GM19397 (cell line): ENCODE results near the gene NT5DC3.
"Not testable (repeated sequence)": the region's sequence is repeated elsewhere in the genome, so short reads cannot be mapped to it uniquely, and the experiment has no call there.

ENCODE experiments used
- ATAC-seq: cut with Tn5 transposase; IDR thresholded peaks from one replicate; pipeline ENCODE4 v1.9.1; 2021; ENCODE audit warnings: mild to moderate bottlenecking, moderate library complexity; ENCODE audit not compliant: unreplicated experiment

Gene NT5DC3

DNA sequence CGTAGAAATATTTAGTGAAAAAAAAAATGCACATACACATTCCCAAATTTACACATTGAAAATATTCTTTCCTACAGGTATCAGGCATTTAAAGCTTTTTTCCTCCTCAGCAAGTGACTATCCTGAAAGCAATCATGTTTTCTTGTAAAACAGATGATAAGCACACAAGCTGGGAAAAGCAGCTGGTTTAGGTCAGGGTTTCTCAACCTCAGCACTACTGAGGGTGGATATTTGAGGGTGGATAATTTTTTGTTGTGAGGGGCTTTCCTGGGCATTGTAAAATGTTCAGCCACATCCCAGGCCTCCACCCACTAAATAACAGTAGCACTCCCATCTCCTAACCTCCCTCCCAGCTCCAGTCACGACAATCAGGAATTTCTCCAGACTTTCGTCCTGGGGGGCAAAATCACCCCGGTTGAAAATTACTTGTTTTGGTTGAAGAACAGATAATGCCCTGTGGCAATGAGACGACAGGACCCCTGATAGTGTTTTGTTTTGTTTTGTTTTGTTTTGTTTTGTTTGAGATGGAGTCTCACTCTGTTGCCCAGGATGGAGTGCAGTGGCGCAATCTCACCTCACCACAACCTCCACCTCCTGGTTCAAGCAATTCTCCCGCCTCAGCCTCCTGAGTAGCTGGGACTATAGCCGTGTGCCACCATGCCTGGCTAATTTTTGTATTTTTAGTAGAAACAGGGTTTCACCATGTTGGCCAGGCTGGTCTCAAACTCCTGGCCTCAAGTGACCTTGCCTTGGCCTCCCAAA lies 15.0 kb upstream of the NT5DC3 start:
- ATAC-seq = no peak

DNA sequence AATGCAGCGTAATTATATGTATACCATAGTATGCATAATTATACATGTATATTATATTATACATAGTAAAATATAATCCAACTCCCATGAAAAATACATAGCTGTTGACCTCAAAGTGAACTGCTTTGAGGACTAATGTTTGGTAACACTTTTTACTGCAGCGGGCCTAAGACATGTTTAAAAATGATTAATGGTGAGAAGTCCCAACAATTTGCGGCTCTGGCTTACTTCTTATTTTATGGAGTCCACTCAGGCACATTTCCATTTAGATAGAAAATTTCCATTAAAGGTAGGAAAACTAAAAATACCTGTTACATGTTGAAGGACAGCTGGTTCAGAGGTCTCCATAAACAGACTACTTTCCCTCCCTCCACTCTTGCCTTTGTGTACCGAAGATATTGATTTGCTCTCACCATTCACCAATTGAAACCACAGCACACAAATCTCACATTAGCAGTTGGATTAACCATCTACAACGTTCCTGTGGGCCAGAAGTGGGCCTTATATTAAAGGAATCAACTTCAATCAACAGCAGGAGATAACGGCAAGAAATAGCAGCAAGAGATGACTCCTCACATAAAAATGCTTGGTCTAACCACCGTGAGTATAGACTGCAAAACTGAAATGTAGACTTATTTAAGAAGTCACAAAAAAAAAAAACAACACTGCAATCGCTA lies 14.1 kb upstream of the NT5DC3 start:
- ATAC-seq = no peak

DNA sequence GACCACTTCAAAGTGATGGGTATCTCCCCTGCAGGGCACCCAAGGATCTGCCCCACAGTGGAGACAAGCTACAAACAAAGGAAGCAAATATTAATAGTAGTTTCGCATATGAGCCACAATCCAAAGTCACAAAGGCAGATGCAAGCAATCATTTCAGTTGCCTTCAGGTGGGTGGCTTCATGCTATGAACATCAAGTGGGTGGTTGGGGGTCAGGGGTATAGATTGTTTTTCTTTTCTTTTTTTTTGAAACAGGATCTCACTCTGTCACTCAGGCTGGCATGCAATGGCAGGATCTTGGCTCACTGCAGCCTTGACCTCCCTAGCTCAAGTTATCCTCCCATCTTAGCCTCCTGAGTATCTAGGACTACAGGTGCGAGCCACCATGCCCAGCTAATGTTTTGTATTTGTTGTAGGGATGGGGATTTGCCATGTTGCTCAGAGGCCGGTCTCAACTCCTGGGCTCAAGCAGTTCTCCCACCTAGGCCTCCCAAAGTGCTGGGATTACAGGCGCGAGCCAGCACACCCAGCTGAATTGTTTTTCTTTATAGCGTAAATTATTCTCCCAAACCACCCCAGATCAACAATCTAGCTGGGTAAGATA lies 13.4 kb upstream of the NT5DC3 start:
- no peak for ATAC-seq

DNA sequence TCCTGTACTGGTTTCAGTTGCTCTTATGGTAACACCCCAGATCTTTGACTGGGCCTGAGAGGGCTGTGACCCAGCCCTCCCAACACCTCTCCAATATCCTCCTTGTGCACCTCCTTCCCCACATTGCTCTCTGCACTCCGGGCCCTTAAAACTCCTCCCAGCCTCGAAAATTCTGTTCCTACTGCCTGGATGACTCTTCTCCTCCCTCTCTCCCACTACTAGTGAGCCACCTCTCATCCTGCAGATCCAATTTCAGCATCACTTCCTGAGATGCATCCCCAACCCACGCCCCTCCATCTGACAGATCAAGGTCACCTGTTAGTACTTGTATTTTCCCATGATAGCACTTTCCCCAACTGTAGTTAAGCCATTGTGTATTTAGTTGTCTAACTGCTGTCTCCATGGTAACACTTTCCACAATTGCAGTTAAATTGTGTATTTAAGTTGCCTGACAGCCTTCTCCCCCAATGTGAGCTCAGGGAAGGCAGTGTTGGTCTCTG lies 11.5 kb upstream of the NT5DC3 start:
- ATAC-seq = no peak

DNA sequence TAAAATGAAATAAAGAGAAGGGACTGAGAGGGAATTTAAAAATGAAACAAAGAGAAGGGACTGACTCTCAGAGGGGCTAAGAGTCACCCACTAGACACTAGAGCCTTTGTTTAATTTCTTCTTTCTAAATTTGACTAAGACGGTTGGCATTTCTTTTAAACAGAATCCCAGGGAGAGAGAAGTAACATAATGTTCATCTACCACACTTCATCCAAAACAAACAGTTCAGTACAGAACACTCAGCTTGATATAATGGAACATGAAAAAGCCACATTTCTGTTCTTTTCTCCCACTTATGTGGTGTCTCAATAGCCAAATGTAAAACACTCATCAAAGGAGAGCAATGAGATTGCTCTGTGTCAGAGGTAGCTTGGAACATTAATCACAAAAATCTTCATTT lies 10.1 kb upstream of the NT5DC3 start:
- ATAC-seq = no peak

DNA sequence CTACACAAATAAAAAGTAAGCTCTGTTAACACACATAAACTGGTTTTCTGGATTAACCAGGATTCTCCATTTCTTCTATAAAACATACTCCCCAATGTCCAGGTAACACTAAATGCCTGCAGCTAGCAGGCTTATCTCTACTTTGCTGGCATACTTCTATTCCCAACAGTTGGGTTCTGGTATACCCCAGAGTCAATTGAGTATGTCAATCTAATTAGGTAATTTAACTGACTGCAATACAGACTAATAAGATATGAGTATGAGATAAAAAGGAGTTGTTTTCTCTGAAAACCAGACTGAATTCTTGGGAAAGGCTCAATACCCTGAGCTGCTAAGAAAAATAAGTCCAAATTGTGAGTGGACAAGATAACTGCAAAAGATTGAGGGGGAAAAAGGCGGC lies 9.4 kb upstream of the NT5DC3 start:
- ATAC-seq = no peak

DNA sequence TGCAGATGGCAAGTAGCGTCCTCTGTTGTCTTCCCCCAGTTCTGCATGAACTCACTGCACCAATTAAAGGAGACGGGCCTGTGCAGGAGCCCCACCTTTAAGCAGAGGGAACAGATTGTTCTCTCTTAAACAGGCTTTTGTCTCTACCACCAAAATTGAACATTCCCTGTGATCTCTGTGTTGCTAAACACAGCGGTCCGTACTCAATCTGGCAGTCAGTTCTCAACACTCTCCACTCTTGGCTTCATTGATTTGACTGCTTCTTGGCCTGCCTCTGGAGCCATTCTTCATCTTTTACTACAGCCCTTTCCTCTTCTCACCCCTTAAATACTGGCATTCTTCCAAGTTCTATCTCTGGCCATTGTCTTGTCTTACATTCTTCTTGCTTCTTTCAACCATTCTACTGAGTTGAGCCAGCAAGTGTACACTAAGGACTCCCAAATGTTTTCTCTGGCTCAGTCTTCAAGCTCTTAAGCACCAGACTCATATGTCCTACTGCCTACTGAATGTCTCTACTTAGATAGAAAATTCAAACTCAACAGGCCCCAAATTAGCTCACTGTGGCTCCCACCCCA lies 8.0 kb upstream of the NT5DC3 start:
- no peak for ATAC-seq

DNA sequence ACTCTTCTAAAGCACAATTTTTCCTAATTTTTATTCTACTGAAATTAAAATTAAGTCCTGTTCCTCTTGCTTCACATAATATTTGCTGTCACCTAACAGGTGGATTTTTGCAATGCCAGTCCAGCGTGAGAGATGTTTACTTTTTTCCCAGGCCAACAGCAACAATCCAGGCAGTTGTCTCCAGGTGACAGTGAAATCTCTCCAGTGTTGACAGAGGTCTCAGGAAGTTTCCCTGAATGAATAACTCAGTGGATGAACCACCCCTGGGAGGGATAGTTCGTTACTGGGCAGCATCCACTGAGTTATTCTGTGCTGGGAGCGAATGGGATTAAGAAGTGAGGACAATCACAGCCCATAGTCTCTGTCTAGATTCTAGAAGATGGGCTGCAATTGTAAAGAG lies 7.1 kb upstream of the NT5DC3 start:
- no peak for ATAC-seq

DNA sequence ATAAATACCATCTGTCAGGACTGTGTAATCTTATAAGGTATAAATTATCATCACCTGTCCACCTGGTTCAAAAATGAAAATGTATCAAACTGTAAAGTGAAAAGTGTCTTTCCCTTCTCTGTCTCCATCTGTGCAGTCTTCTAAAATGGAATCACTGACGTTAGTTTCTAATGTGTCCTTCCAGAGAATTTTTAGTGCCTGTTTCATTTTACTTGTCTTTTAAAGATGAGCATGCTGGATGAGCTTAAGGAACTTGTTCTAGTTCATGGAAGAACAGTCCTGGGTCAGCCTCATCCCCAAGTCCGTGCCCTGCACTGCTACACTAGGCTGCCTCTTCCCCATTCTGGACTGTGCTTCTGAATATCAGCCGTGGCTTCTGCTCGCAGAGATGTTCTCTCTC lies 5.4 kb upstream of the NT5DC3 start:
- no peak for ATAC-seq

DNA sequence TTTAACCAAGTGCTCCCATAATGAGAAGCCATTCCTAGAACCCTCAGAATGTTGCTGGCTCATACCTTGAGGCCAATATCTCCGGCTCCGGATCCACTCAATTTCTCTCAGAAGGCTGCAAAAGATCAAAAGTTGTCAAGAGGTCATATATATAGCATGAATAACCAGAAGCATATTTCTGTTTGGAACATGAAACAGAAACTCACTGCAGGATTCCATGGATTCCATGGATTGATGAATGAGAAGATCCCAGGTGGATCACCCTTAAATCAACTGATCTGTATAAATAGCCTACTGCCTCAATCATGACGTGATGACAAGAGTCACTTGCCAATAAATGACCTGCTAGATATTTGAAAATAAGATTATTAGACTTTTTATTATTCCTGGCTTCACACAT lies 3.3 kb upstream of the NT5DC3 start:
- ATAC-seq = no peak

DNA sequence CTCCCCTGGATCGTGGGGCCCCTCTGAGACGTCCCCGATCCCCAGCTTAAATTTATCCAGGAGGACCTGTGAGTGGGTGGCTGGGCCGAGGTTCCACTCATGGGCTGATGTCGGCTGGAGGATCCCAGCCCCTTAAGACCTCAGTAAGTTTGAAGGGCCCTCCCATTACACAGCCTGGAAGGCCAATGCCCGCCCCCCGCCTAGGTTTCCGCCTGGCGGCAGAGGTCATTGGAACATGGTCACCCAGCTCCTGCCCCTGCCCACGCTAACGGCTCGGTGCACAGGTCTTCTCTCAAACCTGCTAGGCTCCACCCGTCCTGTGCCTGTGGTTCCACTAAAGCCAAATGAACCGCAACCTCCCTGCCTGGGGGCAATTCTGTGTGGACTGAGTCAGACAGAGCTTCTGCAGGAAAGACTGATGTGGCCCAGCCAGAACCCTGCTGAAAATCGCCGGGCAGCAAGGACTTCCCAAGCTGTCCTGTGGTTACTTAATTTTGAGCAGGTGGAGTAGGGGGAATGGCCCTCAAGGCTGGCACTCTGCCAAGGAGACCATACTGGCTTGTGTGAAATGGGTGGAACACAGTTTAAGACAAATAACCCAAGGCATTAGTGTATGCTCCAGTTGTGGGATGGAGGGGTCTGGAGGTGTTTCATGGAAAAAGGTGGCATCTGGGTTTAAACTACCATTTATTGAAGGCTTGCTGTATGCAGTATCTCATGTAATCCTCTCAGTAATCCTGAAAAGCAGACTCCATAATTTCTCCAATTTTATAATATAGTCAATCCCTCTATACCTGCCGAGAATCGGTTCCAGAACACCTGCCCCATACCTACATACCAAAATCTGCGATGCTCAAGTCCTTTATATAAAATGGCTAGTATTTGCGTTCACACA lies 903 bp upstream of the NT5DC3 start:
- peak; percentile 2 for ATAC-seq

DNA sequence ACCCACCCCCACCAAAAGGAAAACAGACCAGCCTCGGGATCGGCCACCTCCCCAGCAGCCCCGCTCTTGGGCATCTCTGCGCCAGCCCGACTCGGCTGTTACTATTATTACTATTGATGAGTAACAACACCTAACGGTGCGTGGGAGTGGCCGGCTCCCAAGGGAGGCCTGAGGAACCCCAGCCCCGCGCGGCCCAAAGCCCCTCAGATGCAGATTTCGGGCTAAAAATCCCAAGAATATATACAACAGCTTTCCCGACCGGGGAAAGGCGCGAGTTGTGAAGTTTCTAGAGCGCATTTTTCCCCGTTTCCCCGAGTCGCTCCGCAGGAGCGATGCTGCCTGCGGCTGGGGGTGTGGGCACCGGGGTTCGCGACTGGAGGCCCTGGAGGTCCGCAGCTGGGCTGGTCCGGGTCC lies 565 bp downstream of the NT5DC3 start:
- peak; percentile 27 for ATAC-seq

DNA sequence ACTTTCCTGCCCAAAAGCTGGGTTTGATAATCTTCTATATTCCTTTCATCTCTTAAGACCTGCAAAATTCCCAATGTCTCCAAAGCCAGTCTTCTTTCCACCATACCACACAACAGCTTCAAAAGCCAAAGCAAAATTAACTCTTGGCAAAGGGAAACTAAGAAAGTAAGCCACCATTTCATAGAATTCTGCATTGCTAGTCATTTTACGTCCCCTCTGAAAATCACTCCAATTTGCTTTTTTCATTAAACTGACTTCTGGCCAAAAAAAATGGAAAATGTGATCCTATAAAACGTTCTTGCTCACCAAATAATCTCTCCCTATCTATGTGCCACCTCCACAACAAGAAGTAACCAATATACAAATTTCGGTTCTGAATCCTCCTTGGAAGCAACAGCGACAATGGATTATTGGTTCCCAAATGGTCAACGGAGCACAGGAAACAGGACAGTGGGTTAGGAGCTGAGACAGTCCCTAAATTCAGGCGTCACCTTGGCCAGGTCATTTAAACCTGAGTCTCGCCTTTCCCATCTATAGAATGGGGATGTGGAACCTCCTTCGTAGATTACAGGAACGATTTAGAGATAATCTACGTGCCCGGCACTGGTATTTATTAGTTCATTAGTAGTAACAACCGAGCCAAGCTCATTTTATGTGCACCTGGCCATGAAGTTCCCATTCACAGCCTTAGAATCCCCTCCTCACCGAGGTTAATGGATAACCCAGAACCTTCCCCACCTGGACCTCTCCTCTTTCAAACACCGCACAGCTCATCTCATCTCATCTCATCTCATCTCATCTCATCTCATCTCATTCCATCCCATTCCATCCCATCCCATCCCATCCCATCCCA lies 1.2 kb downstream of the NT5DC3 start:
- no peak for ATAC-seq

DNA sequence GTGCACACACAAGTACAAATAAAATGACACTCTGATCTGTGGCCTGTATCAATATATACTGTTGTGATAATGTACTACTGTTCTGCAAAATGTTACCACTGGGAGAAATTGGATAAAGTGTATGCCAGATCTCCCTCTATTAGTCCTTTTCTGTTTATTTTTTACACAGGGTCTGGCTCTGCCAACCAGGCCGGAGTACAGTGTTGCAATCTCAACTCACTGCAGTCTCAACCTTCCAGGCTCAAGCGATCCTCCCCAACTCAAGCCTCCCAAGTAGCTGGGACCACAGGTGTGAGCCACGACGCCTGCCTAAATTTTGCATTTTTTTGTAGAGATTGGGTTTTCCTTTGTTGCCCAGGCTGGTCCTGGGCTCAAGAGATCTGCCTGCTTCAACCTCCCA lies 1.9 kb downstream of the NT5DC3 start:
- no peak for ATAC-seq

DNA sequence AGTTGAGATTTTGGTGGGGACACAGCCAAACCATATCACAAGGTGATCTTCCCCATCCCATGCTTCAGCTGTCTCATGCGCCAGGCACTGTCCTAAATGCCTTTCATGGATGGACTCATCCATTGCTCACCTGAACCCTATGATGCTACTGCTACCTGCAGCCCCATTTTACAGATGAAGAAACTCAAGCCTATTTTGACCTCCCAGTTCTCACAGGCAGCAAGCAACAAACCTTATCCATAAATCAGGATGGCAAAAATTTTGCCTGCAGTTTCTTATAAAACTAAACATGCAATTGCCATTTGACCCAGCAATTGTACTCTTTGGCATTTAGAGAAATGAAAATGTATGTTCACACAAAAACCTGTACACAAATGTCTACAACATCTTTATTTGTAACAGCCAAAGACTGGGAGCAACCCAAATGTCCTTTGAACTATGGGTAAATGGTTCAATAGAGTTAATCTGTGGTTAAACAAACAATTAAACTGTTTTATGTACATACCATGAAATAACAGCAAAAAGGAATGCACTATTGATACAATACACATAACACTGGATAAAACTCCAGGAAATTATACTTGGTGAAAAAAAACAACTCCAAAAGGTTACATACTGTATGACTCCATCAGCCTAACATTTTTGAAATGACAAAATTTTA lies 2.6 kb downstream of the NT5DC3 start:
- no peak for ATAC-seq

DNA sequence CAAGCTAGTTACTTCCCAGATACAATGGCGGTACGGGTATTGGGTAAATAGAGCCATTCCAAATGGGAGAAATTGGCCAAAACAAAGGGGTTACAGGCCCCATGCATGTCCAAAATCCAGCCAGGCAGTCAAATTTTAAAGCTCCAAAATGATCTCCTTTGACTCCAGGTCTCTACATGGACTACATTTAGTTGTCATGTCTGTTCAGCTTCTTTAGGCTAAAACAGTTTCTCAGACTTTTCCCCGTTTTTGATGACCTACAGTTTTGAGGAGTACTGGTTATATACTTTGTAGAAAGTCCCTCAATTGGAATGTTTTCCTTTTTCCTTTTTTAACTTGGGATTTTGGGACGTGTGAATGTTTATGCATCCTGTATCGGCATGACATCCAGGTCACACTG lies 4.7 kb downstream of the NT5DC3 start:
- ATAC-seq = no peak

DNA sequence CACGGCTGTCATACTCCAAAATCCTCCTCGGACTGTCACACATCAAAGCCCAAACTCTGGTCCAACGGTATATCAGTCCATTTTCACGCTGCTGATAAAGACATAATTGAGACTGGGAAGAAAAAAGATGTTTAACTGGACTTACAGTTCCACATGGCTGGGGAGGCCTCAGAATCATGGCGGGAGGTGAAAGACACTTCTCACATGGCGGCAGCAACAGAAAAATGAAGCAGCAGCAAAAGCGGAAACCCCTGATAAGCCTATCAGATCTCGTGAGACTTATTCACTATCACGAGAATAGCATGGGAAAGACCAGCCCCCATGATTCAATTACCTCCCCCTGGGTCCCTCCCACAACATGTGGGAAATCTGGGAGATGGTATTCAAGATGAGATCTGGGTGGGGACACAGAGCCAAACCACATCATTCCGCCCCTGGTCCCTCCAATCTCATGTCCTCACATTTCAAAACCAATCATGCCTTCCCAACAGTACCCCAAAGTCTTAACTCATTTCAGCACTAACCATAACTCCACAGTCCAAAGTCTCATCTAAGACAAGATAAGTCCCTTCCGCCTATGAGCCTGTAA lies 5.2 kb downstream of the NT5DC3 start:
- ATAC-seq = not testable (repeated sequence)

DNA sequence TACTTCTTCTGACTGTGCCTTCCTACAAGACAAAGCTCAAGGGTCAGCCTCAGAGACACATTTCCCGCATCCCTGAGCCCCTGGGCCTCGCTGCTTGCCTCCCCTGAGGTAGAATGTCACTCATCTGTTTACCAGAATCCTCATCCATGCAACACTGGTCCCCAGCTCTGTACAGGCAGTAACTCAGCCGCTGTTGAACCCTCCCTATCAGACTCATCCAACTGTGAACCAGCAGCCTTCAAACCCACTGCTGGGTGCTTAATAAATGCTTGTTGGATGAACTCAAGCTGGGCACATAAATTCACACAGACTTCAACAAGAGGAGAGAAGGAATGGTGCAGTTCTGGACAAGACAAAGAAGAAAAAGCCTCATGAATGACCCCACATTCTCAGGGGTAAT lies 6.1 kb downstream of the NT5DC3 start:
- ATAC-seq = no peak

DNA sequence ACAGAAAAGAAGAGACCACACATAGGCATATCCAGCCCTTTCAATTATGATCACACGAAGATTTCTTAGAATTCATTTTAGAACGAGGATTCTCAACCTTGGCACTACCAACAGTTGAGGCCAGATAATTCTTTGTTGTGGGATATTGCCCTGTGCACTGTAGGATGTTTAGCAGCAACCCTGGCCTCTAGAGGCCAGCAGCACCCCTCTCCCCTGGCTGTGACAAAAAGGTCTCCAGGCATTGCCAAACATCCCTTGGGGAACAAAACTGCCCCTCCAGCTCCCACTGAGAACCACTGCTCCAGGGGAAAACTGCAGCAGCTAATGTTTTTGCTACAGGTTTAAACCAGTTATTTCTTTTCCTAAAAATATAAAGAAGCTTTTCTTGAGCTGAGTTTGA lies 7.1 kb downstream of the NT5DC3 start:
- ATAC-seq = no peak
